OCI-LY7 (cell line): Measurements from ENCODE around the gene ZNRF4. TPM values are rescaled to one million over a fixed set of nuclear protein-coding genes. Genes with fewer than 3 reads are reported as not detected.

Experiments
- BruUV-seq: library from RNA; stranded (reverse); fragments of 400-500 nt; replicated peaks from 2 replicates; lab custom pipeline; 2021; lab: Mats Ljungman, UMichigan
- CTCF ChIA-PET: fragments of 300-600 bp; sonication (Branson Sonifier 250); formaldehyde crosslinking; loops from one replicate; lab custom pipeline; 2022; ENCODE audit warnings: antibody characterized with exemption; ENCODE audit not compliant: unreplicated experiment; lab: Charles Lee
- POLR2A ChIA-PET: fragments of 300-600 bp; sonication (Branson Sonifier 250); formaldehyde crosslinking; loops from one replicate; lab custom pipeline; 2022; ENCODE audit warnings: antibody characterized with exemption; lab: Charles Lee
- DNase-seq: peaks from one replicate; pipeline ENCODE4 v3.0.0-alpha.2; 2015; ENCODE audit warnings: low spot score
- H2AFZ ChIP-seq: fragments of 200-600 bp; sonication (generic), shearing (Covaris generic); 2 replicates; pipeline ENCODE4 v1.6.1; 2014; ENCODE audit warnings: mild to moderate bottlenecking, antibody characterized with exemption, low read length, moderate library complexity
- H3K27ac ChIP-seq: fragments of 200-600 bp; sonication (generic); 2 replicates; pipeline ENCODE4 v1.5.1; 2014; ENCODE audit warnings: mixed run types, low read depth, mild to moderate bottlenecking, moderate library complexity, low read length, inconsistent platforms; ENCODE audit not compliant: poor library complexity, severe bottlenecking
- H3K36me3 ChIP-seq: fragments of 200-600 bp; sonication (generic); 2 replicates; pipeline ENCODE4 v1.6.1; 2014; ENCODE audit warnings: mild to moderate bottlenecking, antibody characterized with exemption, low read length, moderate library complexity, mixed read lengths; ENCODE audit not compliant: insufficient read depth
- H3K4me1 ChIP-seq: fragments of 200-600 bp; sonication (generic); 2 replicates; pipeline ENCODE4 v1.5.1; 2014; ENCODE audit warnings: mild to moderate bottlenecking, low read length; ENCODE audit not compliant: insufficient read depth, poor library complexity, severe bottlenecking
- H3K4me2 ChIP-seq: fragments of 200-600 bp; sonication (generic); 2 replicates; pipeline ENCODE4 v1.6.1; 2014; ENCODE audit warnings: mild to moderate bottlenecking, low read length
- H3K4me3 ChIP-seq: fragments of 200-600 bp; sonication (generic); 2 replicates; pipeline ENCODE4 v1.5.1; 2014; ENCODE audit warnings: mild to moderate bottlenecking, low read depth, low read length; ENCODE audit not compliant: poor library complexity, severe bottlenecking
- H3K79me2 ChIP-seq: fragments of 200-600 bp; sonication (generic); 2 replicates; pipeline ENCODE4 v1.6.1; 2016; ENCODE audit warnings: low read depth, mild to moderate bottlenecking, low read length, moderate library complexity, mixed read lengths; ENCODE audit not compliant: insufficient read depth
- H3K9me2 ChIP-seq: fragments of 200-600 bp; sonication (generic); 2 replicates; pipeline ENCODE4 v1.6.1; 2016; ENCODE audit warnings: mild to moderate bottlenecking, low read length, mixed read lengths; ENCODE audit not compliant: insufficient read depth
- H3K9me3 ChIP-seq: fragments of 200-600 bp; sonication (generic); 2 replicates; pipeline ENCODE4 v1.6.1; 2014; ENCODE audit warnings: mild to moderate bottlenecking, mixed run types, low read length, mixed read lengths
- H4K20me1 ChIP-seq: fragments of 200-600 bp; sonication (generic); 2 replicates; pipeline ENCODE4 v1.6.1; 2014; ENCODE audit warnings: mild to moderate bottlenecking, antibody characterized with exemption, low read length, moderate library complexity, mixed read lengths; ENCODE audit not compliant: insufficient read depth
- EZH2phosphoT487 ChIP-seq: fragments of 200-600 bp; sonication (generic); IDR thresholded peaks from 2 replicates; pipeline ENCODE4 v1.6.1; 2018; ENCODE audit warnings: low read depth, borderline replicate concordance, mild to moderate bottlenecking, mixed run types, antibody characterized with exemption, low read length, moderate library complexity, mixed read lengths
- intact Hi-C: fragments of 100-400 bp; cut with micrococcal nuclease; formaldehyde crosslinking; loops from one replicate; pipeline ENCODE4 v1.10.0; 2022; ENCODE audit not compliant: unreplicated experiment
- total RNA-seq, 2 experiments: library from RNA; depleted of rRNA in 1 of 2; stranded (reverse); fragments of >200 nt in 1 of 2; shearing (Covaris generic) in 1 of 2; gene quantifications; 2 replicates each; pipeline ENCODE4 v1.2.3, GENCODE V29; 2014 to 2022
- TF ChIP-seq, protein P1 (sequence below): fragments of 200-600 bp; sonication (generic); conservative IDR thresholded peaks from 2 replicates; pipeline ENCODE4 v1.5.1; 2014; ENCODE audit warnings: mild to moderate bottlenecking, antibody characterized with exemption, low read length, moderate library complexity, mixed read lengths

Gene ZNRF4
- total RNA-seq, 2 experiments from 2014 or later, result not detected

DNA sequence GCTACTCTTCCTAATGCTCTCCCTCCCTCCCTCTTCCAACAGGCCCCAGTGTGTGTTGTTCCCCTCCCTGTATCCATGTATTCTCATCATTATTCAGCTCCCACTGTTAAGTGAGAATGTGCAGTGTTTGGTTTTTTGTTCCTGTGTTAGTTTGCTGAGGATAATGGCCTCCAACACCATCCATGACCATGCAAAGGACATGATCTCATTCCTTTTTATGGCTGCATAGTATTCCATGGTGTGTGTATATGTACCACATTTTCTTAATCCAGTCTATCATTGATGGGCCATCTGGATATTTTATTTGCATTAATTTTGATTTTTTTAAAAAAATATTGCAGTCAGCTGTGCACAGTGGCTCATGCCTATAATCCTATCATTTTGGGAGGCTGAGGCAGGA, 15.8 kb upstream of the ZNRF4 start:
- no TSS peak for BruUV-seq
- Histone ChIP-seq H2AFZ (no peak overlapping the region), H4K20me1 (no peaks in the 10 kb centered on the region), H3K9me2 (no peaks in the 10 kb centered on the region), H3K9me3 (no peaks in the 10 kb centered on the region), H3K27ac (no peak overlapping the region), H3K79me2 (no peaks in the 10 kb centered on the region), H3K4me1 (no peaks in the 10 kb centered on the region), H3K36me3 (no peaks in the 10 kb centered on the region), H3K4me2 (no peak overlapping the region), H3K4me3 (no peak overlapping the region)
- ChIA-PET CTCF (no interaction called here), POLR2A (no interaction called here)
- intact Hi-C loops, result no loop called here
- no peak for DNase-seq
- no peak for TF ChIP-seq EZH2phosphoT487
- TF ChIP-seq, protein P1, sequence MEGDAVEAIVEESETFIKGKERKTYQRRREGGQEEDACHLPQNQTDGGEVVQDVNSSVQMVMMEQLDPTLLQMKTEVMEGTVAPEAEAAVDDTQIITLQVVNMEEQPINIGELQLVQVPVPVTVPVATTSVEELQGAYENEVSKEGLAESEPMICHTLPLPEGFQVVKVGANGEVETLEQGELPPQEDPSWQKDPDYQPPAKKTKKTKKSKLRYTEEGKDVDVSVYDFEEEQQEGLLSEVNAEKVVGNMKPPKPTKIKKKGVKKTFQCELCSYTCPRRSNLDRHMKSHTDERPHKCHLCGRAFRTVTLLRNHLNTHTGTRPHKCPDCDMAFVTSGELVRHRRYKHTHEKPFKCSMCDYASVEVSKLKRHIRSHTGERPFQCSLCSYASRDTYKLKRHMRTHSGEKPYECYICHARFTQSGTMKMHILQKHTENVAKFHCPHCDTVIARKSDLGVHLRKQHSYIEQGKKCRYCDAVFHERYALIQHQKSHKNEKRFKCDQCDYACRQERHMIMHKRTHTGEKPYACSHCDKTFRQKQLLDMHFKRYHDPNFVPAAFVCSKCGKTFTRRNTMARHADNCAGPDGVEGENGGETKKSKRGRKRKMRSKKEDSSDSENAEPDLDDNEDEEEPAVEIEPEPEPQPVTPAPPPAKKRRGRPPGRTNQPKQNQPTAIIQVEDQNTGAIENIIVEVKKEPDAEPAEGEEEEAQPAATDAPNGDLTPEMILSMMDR, result no peak

DNA sequence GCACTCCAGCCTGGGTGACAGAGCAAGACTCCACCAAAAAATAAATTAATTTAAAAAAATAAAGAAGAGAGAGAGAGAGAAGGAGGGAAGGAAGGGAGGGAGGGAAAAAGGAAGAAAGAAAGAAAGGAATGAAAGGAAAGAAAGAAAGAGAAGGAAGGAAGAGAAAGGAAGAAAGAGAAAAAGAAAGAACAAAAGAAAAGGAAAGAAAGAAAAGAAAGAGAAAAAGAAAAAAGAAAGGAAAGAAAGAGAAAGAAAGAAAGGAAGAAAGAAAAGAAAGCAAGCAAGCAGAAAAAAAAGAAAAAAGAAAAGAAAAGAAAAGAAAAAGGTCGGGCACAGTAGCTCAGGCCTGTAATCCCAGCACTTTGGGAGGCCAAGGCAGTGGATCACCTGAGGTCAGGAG, 14.9 kb upstream of the ZNRF4 start:
- no peak overlapping the region for H3K27ac ChIP-seq
- BruUV-seq, result no TSS peak
- H2AFZ ChIP-seq, result no peak overlapping the region
- ChIA-PET CTCF (no interaction called here), POLR2A (interaction anchor here (0.7 kb wide), 1 partner anchor 99 kb away, joined by 3 read pairs; no protein-coding TSS in a partner anchor)
- no peaks in the 10 kb centered on the region for H3K9me3 ChIP-seq
- H3K36me3 ChIP-seq, result no peaks in the 10 kb centered on the region
- no peaks in the 10 kb centered on the region for H3K79me2 ChIP-seq
- H3K9me2 ChIP-seq, result no peaks in the 10 kb centered on the region
- DNase-seq, result no peak
- no peaks in the 10 kb centered on the region for H4K20me1 ChIP-seq
- H3K4me3 ChIP-seq, result no peak overlapping the region
- no peak for TF ChIP-seq EZH2phosphoT487
- TF ChIP-seq, protein P1, result no peak
- no peaks in the 10 kb centered on the region for H3K4me1 ChIP-seq
- intact Hi-C loops, result no loop called here
- no peak overlapping the region for H3K4me2 ChIP-seq

DNA sequence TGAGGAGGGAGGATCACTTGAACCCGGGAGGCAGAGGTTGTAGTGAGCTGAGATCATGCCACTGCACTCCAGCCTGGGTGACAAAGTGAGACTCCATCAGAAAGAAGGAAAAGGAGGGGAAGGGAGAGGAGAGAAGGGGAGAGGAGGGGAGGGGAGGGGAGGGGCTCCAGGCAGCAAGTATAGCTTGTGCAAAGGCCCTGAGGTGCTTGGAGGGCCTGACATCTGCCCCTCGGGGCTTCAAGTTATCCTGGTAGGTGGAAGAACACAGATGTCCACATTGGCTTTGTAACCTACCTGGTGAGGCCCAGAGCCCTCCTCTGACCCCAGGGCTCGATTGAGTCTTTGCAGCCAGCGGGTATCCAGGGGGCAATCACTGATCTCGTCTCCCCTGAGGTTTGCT, 11.5 kb upstream of the ZNRF4 start:
- Histone ChIP-seq H3K4me3 (no peak overlapping the region), H3K4me2 (no peak overlapping the region), H3K79me2 (no peaks in the 10 kb centered on the region), H3K9me3 (no peaks in the 10 kb centered on the region), H3K4me1 (no peaks in the 10 kb centered on the region), H2AFZ (no peak overlapping the region), H3K27ac (no peak overlapping the region), H3K9me2 (no peaks in the 10 kb centered on the region), H4K20me1 (no peaks in the 10 kb centered on the region), H3K36me3 (no peaks in the 10 kb centered on the region)
- ChIA-PET CTCF (no interaction called here), POLR2A (no interaction called here)
- intact Hi-C loops, result no loop called here
- BruUV-seq, result no TSS peak
- TF ChIP-seq EZH2phosphoT487, result no peak
- TF ChIP-seq, protein P1, result no peak
- no peak for DNase-seq
